SK-N-SH (cell line): ENCODE results near the gene GALNT18. TPM values are rescaled to one million over a fixed set of nuclear protein-coding genes. Genes with fewer than 3 reads are reported as not detected.

ENCODE experiments used
- CTCF ChIA-PET: fragments of 300-600, 350-600 bp; formaldehyde crosslinking; extraction: SDS; loops from one replicate; lab custom pipeline; 2021; lab: Yijun Ruan, JAX
- POLR2A ChIA-PET: fragments of 350-600 bp; sonication (Branson Sonifier 250); formaldehyde crosslinking; extraction: SDS; loops from one replicate; lab custom pipeline; 2020; ENCODE audit warnings: antibody characterized with exemption, inconsistent platforms; lab: Yijun Ruan, JAX
- DNase-seq: peaks from one replicate; pipeline ENCODE4 v3.0.0; 2012
- H2AFZ ChIP-seq: fragments of 200-600 bp; sonication (generic); 2 replicates; pipeline ENCODE4 v1.8.1; 2016; ENCODE audit warnings: antibody characterized with exemption, mild to moderate bottlenecking, low read depth
- H3F3A ChIP-seq: fragments of 200-600 bp; sonication (generic); replicated peaks from 2 replicates; pipeline ENCODE3; 2016; ENCODE audit warnings: antibody characterized with exemption, mild to moderate bottlenecking; ENCODE audit not compliant: insufficient read depth
- H3K27ac ChIP-seq, 2 experiments: fragments of 200-500 bp in 1 of 2; fragments of 200-600 bp in 1 of 2; sonication (Bioruptor generic) in 1 of 2; sonication (generic), shearing (Covaris generic) in 1 of 2; 2 replicates each; pipeline versions ENCODE4 v1.5.1 to v1.6.1; 2014 to 2016; ENCODE audit warnings: low read depth in 2 of 2, inconsistent platforms in 1 of 2, low read length in 1 of 2, mild to moderate bottlenecking in 1 of 2, mixed read lengths in 1 of 2
- H3K27me3 ChIP-seq: fragments of 200-600 bp; sonication (generic), shearing (Covaris generic); 2 replicates; pipeline ENCODE4 v1.6.1; 2016; ENCODE audit warnings: mixed run types; ENCODE audit not compliant: insufficient read depth
- H3K36me3 ChIP-seq, 2 experiments: fragments of 200-500 bp in 1 of 2; fragments of 200-600 bp in 1 of 2; sonication (Bioruptor generic) in 1 of 2; sonication (generic) in 1 of 2; replicated peaks in 1 of 2; 2 replicates each; pipeline versions ENCODE3 to v1.5.1; 2014 to 2016; ENCODE audit warnings: low read length in 1 of 2, mild to moderate bottlenecking in 1 of 2; ENCODE audit not compliant: insufficient read depth in 2 of 2, control insufficient read depth in 1 of 2
- H3K4me1 ChIP-seq, 2 experiments: fragments of 200-500 bp in 1 of 2; fragments of 200-600 bp in 1 of 2; sonication (Bioruptor generic) in 1 of 2; sonication (generic), shearing (Covaris generic) in 1 of 2; 2 replicates each; pipeline versions ENCODE4 v1.5.1 to v1.6.1; 2014 to 2016; ENCODE audit warnings: low read depth in 1 of 2, low read length in 1 of 2, mixed run types in 1 of 2; ENCODE audit not compliant: insufficient read depth in 2 of 2, control insufficient read depth in 1 of 2
- H3K4me2 ChIP-seq: fragments of 200-600 bp; sonication (generic), shearing (Covaris generic); 2 replicates; pipeline ENCODE4 v1.6.1; 2017; ENCODE audit warnings: mixed run types
- H3K4me3 ChIP-seq, 2 experiments: fragments of 200-500 bp in 1 of 2; fragments of 200-600 bp in 1 of 2; sonication (Bioruptor generic) in 1 of 2; sonication (generic), shearing (Covaris generic) in 1 of 2; 2 replicates each; pipeline versions ENCODE4 v1.5.1 to v1.8.1; 2014 to 2016; ENCODE audit warnings: low read depth in 2 of 2, inconsistent platforms in 1 of 2, low read length in 1 of 2, mild to moderate bottlenecking in 1 of 2, mixed read lengths in 1 of 2, moderate library complexity in 1 of 2
- H3K79me2 ChIP-seq: fragments of 200-600 bp; sonication (generic); 2 replicates; pipeline ENCODE4 v1.8.1; 2017; ENCODE audit warnings: mild to moderate bottlenecking; ENCODE audit not compliant: insufficient read depth
- H3K9ac ChIP-seq: fragments of 200-600 bp; sonication (generic); 2 replicates; pipeline ENCODE4 v1.6.1; 2017; ENCODE audit warnings: mixed run types
- H3K9me2 ChIP-seq: fragments of 200-600 bp; sonication (generic); 2 replicates; pipeline ENCODE4 v1.6.1; 2017; ENCODE audit warnings: mixed run types
- H3K9me3 ChIP-seq: fragments of 200-600 bp; sonication (generic); 2 replicates; pipeline ENCODE4 v1.6.1; 2017; ENCODE audit warnings: mixed run types, mild to moderate bottlenecking, moderate library complexity
- H4K20me1 ChIP-seq: fragments of 200-600 bp; sonication (generic); 2 replicates; pipeline ENCODE4 v1.6.1; 2017; ENCODE audit warnings: mild to moderate bottlenecking, mixed run types; ENCODE audit not compliant: insufficient read depth
- ELF1 ChIP-seq: IDR thresholded peaks from 2 replicates; pipeline ENCODE4 v1.4.0; 2012
- FOXJ3 ChIP-seq: sonication (generic); formaldehyde crosslinking; IDR thresholded peaks from 2 replicates; pipeline ENCODE4 v1.5.1; 2020; ENCODE audit warnings: mild to moderate bottlenecking, missing genetic modification reagents
- NFIC ChIP-seq: IDR thresholded peaks from 2 replicates; pipeline ENCODE4 v1.4.0; 2012; ENCODE audit warnings: borderline replicate concordance
- NRF1 ChIP-seq: IDR thresholded peaks from 2 replicates; pipeline ENCODE4 v1.6.1; 2012; ENCODE audit warnings: low read depth, mild to moderate bottlenecking, low read length
- RAD21 ChIP-seq: IDR thresholded peaks from 2 replicates; pipeline ENCODE4 v1.6.1; 2012; ENCODE audit warnings: mild to moderate bottlenecking, low read length
- WGBS: methylation state at CpG from one replicate; pipeline ENCODE4 v1.1.6; 2017; ENCODE audit warnings: low lambda C conversion rate; 5-methylcytosine and 5-hydroxymethylcytosine counted together
- polyA plus RNA-seq, 3 experiments: library from polyadenylated mRNA; depleted of rRNA; stranded (reverse); fragments of >200 nt; gene quantifications; 2 replicates each; pipeline ENCODE4 v1.2.3, GENCODE V29; 2012
- TF ChIP-seq, protein P1 (sequence below): IDR thresholded peaks from 2 replicates; pipeline ENCODE4 v1.6.1; 2012; ENCODE audit warnings: mild to moderate bottlenecking, low read depth, low read length, moderate library complexity
- TF ChIP-seq, protein P2 (sequence below): IDR thresholded peaks from 2 replicates; pipeline ENCODE4; 2012

The GALNT18 gene
- polyA plus RNA-seq, 1 of the 3 experiments (the other 2 are of a cell fraction) = 0.64 TPM

DNA sequence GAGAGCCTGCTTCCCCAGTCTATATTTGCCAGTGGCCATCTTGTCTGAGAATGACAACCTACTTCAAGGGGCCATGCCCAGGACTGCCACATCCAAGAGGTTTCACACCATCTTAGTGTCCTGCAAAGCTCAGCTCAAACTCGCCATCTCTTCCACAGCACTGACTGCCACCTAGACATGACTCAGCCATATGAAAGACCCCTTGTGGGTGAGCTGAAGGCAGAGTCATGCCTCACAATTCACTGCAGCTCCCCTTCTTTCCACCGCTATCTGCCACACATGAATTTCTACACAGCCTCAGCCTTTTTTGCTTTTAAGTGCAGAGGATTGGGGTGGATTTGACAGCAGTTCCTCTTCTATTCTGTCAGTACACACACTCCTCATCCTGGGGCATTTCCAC lies 127.5 kb downstream of the GALNT18 start:
- TF ChIP-seq, protein P1, sequence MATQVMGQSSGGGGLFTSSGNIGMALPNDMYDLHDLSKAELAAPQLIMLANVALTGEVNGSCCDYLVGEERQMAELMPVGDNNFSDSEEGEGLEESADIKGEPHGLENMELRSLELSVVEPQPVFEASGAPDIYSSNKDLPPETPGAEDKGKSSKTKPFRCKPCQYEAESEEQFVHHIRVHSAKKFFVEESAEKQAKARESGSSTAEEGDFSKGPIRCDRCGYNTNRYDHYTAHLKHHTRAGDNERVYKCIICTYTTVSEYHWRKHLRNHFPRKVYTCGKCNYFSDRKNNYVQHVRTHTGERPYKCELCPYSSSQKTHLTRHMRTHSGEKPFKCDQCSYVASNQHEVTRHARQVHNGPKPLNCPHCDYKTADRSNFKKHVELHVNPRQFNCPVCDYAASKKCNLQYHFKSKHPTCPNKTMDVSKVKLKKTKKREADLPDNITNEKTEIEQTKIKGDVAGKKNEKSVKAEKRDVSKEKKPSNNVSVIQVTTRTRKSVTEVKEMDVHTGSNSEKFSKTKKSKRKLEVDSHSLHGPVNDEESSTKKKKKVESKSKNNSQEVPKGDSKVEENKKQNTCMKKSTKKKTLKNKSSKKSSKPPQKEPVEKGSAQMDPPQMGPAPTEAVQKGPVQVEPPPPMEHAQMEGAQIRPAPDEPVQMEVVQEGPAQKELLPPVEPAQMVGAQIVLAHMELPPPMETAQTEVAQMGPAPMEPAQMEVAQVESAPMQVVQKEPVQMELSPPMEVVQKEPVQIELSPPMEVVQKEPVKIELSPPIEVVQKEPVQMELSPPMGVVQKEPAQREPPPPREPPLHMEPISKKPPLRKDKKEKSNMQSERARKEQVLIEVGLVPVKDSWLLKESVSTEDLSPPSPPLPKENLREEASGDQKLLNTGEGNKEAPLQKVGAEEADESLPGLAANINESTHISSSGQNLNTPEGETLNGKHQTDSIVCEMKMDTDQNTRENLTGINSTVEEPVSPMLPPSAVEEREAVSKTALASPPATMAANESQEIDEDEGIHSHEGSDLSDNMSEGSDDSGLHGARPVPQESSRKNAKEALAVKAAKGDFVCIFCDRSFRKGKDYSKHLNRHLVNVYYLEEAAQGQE = no peak
- TF ChIP-seq FOXJ3 = no peak
- TF ChIP-seq ELF1 = no peak
- TF ChIP-seq, protein P2, sequence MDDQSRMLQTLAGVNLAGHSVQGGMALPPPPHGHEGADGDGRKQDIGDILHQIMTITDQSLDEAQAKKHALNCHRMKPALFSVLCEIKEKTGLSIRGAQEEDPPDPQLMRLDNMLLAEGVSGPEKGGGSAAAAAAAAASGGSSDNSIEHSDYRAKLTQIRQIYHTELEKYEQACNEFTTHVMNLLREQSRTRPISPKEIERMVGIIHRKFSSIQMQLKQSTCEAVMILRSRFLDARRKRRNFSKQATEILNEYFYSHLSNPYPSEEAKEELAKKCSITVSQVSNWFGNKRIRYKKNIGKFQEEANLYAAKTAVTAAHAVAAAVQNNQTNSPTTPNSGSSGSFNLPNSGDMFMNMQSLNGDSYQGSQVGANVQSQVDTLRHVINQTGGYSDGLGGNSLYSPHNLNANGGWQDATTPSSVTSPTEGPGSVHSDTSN = no peak
- TF ChIP-seq NRF1 = no peak
- H3K4me3 ChIP-seq = no peak overlapping the region
- H2AFZ ChIP-seq = no peak overlapping the region
- peaks cover 0 to 2% of the 10 kb centered on the region in 2 experiments; a peak in 1 of 4 replicates for H3K4me1 ChIP-seq
- no peaks in the 10 kb centered on the region for H3K9me3 ChIP-seq
- WGBS = 81% methylated on average over 2 of the region's 2 CpGs
- no peaks in the 10 kb centered on the region for H3K36me3 ChIP-seq
- no peaks in the 10 kb centered on the region for H4K20me1 ChIP-seq
- POLR2A ChIA-PET = no interaction called here
- no peaks in the 10 kb centered on the region for H3F3A ChIP-seq
- H3K9ac ChIP-seq = no peak overlapping the region
- H3K4me2 ChIP-seq = no peak overlapping the region
- CTCF ChIA-PET = interaction anchor here (1.1 to 2.0 kb wide), 3 partner anchors 9 to 293 kb away, joined by 4 to 6 read pairs (median 6); no protein-coding TSS in a partner anchor
- no peaks in the 10 kb centered on the region for H3K79me2 ChIP-seq
- no peaks in the 10 kb centered on the region for H3K9me2 ChIP-seq
- DNase-seq = no peak
- no peak overlapping the region for H3K27ac ChIP-seq
- no peaks in the 10 kb centered on the region for H3K27me3 ChIP-seq

DNA sequence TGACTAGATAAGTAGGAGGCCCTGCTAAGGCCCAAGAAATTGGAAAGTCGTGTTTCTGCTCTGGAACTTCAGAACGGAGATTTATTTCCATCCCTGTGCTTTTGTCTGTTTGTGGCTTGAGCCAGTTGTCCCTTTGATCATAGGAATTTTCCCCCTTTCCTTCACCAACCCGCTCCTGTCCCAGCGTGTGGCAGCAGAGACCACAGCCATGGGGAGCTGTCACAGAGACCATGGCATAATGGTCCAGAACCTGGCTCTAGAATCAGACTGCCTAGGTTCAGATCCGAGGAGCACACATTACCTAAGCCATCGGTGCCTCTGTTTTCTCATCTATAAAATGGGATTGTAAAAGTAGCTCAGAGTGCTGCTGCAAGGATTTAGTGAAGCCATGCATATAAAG lies 128.1 kb downstream of the GALNT18 start:
- ChIA-PET POLR2A (no interaction called here), CTCF (interaction anchor here (1.1 to 2.0 kb wide), 3 partner anchors 10 to 294 kb away, joined by 4 to 6 read pairs (median 6); no protein-coding TSS in a partner anchor)
- Histone ChIP-seq H3K79me2 (no peaks in the 10 kb centered on the region), H3F3A (no peaks in the 10 kb centered on the region), H2AFZ (no peak overlapping the region), H3K36me3 (no peaks in the 10 kb centered on the region), H3K27me3 (no peaks in the 10 kb centered on the region), H3K9me2 (no peaks in the 10 kb centered on the region), H3K9ac (no peak overlapping the region), H3K4me1 (peaks cover 0 to 2% of the 10 kb centered on the region in 2 experiments; a peak in 1 of 4 replicates), H3K4me2 (no peak overlapping the region), H3K4me3 (no peak overlapping the region), H3K9me3 (no peaks in the 10 kb centered on the region), H4K20me1 (no peaks in the 10 kb centered on the region), H3K27ac (no peak overlapping the region)
- WGBS = 62% methylated on average over 6 of the region's 6 CpGs
- TF ChIP-seq NFIC (no peak), RAD21 (peak; percentile 41)
- no peak for DNase-seq
